CD4-positive, alpha-beta T cell treated with Interleukin-1 beta for 1 hour (primary cell): Measurements from ENCODE around the gene OR2V2.
A peak's percentile ranks its signal among the peaks of the same experiment; 100 is the strongest.
"Not testable (repeated sequence)": the region's sequence is repeated elsewhere in the genome, so short reads cannot be mapped to it uniquely, and the experiment has no call there.

Source experiments
- DNase-seq, 2 donors: peaks; one replicate each; pipeline ENCODE4 v3.0.0-alpha.2; 2020 to 2022

The OR2V2 gene

DNA sequence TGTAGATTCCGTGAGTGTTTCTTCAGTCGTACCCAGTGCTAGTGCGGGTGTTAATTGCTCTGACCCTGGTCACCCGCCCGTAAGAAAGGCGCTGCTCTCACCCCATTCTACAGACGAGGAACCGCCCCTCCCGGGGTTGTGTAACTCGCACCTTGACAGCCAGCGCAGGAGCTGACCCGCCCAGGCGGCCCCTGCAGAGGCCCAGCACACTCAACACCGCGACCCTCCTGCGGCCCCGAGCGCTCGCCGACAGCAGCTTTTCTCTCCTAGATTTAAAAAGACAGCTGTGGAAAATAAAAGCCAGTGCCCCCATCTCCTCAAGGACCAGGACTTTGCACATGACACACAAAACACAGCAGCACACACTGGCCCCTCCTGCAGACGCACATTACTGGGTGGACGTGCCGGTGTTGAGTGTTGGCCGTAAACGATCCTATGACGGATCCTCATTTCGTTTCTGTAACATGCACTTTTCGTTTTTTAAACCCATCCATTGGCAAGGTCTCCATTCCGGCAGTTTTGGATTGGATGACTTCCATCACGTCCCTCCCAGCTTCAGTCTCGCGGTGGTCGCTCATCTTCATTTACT, 22.9 kb downstream of the OR2V2 start:
- no peak for DNase-seq

DNA sequence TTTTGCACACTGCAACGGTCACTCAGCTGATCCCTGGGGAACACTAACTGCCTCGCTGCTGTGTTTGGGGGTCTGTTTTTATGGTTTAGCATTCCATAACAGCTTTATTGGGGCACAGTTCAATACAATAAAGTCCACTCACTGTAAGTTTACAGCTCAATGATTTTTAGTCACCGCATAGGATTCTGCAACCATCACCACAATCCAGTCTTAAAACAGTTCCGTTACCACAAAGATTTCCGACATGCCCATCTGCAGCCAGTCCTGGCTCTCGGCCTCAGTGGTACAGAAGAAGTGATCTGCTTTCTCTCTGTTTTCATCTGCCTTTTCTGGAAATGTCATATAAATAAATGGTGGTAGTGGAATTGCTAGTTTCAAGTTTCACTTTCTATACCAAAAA, 23.6 kb downstream of the OR2V2 start:
- DNase-seq, result no peak

DNA sequence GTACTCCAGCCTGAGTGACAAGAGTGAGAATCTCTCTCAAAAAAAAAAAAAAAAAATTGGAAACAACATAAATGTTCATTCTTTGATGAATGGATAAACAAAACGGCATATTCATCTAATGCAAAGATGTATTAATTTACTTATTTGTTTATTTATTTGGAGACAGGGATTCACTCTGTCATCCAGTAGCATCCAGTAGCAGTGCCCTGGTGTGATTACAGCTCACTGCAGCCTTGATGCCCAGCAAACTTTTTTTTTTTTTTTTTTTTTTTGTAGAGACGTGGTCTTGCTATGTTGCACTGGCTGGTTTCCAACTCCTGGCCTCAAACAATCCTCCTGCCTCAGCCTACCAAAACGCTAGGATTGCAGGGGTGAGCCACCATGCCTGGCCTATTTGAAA, 24.4 kb downstream of the OR2V2 start:
- DNase-seq, result no peak

DNA sequence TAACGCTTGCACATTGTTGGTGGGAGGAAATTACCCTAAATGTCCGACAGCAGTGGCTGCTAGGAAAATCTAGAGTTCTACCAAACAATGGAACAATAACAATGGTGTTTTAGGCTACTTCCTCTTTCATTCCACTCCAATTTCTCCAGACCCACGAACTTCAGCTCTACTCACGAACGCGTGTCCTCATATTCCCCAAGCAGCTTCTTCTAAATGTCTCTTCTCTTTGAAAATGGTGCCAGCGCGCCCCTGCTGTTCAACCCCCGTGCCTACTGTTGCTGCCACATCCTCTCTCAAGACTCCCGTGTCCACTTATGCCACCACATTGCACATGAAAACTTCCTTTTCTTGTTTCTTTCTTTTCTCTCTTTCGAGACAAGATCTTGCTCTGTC, 25.6 kb downstream of the OR2V2 start:
- peak in 1 of 2 donors; percentile 45 for DNase-seq

DNA sequence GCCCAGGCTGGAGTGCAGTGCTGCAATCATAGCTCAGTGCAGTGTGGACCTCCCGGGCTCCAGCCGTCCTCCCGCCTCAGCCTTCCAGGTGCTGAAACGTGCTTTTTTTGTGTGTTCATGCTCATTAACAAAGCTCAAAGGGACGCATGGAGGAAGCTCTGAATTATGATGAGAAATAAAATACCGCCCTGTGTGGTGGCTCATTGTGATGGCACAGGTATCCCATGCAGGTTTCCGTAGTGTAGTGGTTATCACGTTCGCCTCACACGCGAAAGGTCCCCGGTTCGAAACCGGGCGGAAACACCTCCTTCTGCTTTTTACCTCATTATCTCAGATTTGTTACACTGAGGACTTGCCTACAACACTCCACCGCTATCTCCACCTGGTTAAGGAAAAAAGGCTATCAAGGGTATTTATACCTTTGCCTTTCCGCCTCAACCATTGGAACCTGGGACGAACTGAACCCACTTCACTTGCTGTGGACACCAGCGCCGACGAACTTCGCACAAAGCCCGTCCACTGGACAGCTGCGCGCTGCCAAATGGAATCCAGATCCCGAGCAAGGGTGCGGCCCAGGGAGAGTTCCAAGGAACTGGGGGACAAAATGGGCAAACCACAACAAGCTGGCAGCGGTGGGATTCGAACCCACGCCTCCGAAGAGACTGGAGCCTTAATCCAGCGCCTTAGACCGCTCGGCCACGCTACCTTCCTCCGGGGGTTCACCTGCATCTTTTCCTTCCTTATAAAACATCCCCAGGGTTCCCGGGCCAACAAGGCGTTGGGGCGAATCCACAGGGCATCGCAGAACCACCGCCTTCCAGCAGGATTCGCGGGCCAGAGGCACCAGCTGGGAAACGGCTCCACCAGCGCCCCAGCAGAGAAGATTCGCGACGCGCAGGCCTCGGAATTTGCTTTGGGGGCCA, 26.3 kb downstream of the OR2V2 start:
- peak; percentile 60 to 63 for DNase-seq

DNA sequence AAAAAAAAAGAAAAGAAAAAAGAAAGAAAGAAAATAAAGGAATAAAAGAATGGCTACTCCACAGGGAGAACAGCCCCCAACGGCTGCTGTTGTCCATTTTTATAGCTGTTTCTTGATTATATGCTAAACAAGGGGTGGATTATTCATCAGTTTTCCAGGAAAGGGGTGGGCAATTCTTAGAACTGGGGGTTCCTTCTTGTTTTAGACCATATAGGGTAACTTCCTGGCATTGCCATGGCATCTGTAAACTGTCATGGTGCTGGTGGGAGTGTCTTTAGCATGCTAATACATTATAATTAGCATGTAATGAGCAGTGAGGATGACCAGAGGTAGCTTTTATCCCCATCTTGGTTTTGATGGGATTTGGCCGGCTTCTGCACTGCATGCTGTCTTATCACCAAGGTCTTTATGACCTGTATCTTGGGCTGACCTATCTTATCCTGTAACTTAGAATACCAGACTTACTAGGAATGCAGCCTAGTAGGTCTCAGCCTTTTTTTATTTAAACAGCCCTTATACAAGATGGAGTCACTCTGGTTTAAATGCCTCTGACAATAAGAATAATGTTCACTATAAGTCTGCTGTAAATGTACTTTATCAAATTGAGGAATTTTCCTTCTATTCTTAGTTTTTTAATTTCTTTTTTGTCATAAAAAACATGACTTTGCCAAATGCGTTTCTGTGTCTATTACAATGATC, 29.0 kb downstream of the OR2V2 start:
- no peak for DNase-seq

DNA sequence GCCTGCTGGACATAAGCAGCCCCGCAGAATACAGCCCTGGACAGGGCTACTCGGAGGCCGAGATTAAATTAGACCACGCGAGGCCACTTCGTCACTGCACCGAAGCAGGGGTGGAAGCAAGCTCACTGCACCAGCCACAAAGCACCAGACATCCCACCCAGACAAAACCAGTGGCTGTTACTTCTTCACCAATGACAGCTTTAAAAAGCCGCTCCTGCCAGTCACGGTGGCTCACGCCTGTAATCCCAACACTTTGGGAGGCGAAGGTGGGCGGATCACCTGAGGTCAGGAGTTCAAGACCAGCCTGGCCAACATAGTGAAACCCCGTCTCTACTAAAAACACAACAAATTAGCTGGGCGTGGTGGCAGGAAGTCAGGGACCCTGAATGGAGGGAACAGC, 30.2 kb downstream of the OR2V2 start:
- not testable (repeated sequence) for DNase-seq

DNA sequence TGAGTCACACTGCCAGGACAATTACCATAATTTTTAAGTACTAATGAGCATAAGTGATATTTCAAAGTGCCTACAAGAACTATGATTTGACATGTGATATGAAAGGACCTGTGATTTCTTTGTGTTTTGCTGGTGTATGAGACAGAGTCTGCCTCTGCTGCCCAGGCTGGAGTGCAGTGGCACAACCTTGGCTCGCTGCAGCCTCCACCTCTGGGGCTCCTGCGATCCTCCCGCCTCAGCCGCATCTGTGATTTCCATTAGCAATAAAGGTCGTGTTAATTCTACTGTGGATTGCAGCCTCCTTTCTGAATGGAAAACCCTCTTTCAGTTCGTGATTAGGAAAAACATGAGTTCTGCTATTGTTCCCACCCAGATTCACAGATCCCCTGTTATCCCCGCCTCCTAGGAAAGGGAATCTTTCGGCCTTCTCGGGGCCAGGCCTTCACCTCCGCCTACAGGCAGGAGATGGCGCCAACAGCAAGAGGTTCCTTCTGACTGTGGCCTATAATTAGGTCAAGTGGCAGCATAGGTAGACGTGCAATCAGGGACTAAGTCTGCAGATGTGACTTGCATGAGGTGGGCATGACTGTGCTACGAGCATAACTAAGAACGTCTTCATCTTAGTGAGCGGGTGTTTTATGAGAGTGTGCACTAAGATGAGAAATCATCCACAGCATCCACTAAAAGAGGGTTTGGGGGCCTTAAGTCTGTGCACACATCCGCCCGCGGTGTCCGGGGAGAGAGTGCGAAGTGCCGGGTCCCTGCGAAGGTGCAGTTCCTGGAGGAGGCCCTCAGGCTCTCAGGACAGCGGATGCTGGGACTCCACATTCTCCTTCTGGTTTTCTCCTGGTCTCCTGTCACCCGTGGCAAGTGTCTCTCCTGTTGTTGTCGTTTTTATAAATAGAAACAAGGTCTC, 34.5 kb downstream of the OR2V2 start:
- peak; percentile 77 to 79 for DNase-seq

DNA sequence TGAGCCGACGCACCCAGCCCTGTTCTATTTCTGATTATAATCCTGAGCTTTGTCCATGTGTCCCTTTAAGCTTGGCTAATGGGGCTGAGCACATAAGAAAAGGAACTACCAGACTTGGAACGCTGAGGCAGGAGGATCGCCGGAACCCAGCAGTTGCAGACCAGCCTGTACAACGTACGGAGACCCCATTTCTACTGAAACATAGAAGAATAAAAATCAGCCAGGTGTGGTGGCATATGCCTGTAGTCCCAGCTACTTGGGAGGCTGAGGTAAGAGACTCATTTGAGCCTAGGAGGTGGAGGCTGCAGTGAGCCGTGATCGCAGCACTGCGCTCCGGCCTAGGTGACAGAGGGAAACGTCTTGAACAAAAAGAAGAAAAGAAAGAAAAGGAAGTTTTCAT, 35.3 kb downstream of the OR2V2 start:
- DNase-seq, result no peak

DNA sequence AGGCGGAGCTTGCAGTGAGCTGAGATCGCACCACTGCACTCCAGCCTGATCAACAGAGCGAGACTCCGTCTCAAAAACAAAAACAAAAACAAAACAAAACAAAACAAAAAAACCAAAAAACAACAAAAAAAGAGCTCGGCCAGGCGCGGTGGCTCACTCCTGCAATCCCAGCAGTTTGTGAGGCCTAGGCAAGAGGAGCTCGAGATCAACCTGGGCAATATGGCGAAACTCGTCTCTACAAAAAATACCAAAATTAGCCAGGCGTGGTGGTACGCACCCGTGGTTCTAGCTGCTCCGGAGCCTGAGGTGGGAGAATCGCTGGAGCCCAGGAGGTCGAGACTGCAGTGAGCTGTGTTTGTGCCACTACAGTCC, 37.4 kb downstream of the OR2V2 start:
- DNase-seq, result no peak

DNA sequence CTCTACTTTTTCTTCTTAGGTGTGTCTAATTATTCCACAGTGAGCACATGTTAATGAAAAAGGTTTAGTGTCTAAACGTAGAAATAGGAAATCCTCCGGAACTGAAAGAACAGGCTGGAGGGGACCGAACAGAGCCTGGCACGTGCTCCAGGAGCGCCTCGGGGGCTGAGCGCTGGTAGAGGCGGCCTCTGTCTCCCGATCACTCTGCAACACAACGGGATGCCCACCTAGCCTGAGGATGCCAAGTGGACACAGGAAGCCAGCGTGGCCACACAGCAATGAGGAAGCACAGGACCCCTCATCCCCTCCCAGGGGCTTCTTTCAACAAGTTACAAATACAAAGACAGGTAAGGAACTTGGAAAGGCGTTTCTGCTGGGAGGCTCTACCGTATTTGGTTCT, 38.2 kb downstream of the OR2V2 start:
- no peak for DNase-seq

DNA sequence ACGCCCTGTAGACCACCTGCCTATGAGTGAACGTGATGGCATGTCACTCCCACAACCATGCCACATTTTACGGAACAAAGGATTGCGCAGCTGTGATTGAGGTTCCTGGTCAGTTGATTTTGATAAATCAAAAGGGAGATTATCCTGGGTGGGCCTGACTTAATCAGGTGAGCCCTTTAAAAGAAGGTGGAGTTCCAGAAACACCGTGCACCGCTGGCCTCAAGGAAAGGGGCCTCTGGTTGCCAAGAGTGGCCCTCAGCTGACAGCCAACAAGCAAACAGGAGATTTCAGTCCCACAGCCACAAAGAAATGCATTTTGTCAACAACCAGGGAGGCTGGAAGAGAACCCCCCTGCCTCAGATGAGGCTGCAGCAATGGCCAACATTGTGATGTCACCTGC, 38.6 kb downstream of the OR2V2 start:
- DNase-seq, result no peak

DNA sequence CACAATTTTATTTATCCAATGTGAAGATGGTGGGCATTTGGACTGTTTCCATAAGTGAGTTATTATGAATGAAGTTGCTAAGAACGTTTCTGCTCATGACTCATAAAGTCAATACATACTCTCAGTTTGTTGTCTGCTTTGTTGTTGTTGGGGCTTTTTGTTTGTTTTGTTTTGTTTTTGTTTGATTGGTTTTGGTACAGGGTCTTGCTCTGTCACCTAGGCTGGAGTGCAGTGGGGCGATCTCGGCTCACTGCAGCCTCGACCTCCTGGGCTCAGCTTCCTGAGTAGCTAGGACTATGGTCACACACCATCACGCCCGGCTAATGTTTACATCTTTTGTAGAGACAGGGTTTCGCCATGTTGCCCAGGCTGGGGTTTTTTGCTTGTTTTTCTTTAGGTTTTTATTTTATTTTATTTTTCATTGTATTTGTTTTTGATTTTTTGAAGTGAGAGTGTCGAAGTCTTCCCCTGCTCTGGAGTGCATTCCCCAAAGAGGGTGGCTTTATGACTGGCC, 39.7 kb downstream of the OR2V2 start:
- DNase-seq, result no peak

DNA sequence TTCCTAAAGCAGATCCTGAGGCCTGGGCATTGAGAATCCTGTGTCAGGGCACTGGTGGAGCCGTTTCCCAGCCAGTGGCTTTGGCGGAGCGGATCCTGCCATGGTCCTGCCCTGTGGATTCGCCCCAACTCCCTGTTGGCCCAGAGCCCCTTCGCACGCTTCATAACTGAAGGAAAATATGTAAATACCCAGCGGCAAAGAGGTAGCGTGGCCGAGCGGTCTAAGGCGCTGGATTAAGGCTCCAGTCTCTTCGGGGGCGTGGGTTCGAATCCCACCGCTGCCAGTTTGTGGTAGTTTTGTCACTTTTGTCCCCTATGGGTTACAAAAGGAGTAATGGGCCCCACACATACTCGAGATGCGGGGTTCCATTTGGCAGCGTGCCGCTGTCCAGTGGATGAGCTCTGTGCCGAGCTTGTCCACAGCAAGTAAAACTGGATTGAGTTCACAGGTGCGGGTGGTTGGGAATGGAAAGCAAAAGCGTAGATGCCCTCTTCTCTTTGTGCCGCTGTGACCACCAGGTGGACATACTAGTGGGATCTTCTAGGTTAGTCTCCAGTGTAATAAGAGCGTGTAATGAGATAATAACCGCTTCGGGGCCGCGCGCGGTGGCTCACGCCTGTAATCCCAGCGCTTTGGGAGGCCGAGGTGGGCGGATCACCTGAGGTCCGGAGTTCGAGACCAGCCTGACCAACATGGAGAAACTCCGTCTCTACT, 40.3 kb downstream of the OR2V2 start:
- peak; percentile 66 to 67 for DNase-seq

DNA sequence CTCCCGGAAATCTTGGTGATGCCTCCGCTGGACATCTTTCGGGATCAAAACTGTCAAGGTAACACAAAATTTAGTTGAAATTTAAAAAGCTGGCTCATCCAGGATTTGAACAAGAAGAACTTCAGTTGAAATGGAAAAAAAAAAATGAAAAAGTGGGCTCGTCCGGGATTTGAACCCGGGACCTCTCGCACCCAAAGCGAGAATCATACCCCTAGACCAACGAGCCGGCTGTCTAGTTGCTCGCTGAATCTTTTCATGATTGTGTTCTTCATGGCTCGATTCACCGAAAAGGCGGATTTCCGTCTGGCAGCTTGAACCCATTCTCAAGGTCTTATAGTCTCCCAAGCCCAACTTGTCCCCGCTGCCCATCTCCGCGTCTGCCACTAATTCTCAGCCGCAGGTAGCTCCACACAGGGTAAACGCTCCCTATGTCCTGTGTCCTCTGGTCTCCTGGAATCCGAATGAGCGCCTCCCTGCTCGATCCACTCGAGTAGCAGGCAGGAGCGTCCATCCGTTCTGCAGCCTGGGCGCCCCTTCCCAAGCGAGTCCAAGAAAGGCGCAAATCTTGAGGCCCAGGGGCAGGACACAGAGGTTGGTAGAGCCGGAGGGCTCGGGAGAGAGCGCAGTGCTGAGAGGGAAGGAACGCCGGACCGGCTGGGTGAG, 41.4 kb downstream of the OR2V2 start:
- DNase-seq, result peak; percentile 83 to 87

DNA sequence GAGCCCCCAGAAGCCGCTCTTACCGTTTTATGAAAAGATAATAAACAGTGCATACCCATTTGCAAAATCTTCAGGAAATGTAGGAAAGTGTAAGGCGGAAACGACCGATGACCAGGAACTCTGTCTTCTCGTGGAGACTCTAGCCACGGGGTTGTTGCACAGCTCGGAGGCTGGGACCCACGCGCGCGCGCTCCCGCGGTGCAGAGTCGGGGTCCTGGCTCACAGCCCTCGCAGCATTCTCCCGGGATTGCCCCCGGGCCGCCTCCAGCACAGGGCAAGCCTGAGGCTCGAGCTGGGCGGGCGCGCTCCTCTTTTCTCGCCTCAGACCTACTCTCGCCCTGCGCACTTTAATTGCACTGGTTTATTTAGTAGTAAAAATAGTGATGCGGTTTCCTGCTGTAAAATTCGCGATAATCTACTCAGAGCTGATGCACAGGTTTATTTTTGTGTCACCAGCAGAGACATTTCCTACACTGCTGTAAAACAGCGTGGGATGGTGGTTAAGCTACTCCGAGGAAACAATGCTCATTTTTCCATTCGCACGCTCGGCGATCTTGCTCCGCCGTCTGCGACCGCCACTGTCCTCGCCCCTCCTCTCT, 42.1 kb downstream of the OR2V2 start:
- peak in 1 of 2 donors; percentile 63 for DNase-seq

DNA sequence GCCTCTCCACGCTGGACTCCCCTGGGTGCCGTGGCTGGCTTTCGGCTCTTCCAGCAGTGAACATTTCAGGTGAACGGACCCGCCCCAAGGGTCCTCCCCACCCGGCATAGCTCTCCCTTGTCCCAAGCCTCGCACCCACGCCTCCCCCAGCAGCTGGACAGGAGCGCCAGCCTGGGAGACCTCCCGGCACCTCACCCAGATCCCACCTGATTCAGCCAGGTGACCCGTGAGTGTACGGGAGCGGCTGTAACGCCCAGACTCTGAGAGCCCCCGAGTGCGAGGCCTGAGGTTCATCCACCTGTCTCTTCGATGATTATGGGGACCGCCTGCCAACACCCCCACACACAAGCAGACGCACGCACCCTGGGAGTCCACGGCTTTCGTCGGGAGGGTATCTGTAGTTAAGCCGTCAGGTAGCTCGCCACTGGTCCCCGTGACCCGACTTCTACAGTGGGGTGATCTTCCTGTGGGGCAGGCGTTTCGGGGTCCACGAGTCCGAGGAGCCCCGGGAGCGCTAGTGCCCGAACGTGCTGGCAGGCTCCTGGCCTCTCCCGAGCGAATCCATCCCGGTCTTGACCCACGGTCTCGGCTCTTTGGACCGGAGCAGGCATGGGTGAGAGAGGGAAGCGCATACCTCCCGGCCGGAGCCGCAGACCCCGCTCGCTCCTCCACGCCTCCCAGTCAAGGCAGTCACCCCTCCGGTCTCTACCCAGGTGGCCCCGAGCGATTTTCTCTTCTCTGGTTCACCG, 42.8 kb downstream of the OR2V2 start:
- peak in 1 of 2 donors; percentile 45 for DNase-seq

DNA sequence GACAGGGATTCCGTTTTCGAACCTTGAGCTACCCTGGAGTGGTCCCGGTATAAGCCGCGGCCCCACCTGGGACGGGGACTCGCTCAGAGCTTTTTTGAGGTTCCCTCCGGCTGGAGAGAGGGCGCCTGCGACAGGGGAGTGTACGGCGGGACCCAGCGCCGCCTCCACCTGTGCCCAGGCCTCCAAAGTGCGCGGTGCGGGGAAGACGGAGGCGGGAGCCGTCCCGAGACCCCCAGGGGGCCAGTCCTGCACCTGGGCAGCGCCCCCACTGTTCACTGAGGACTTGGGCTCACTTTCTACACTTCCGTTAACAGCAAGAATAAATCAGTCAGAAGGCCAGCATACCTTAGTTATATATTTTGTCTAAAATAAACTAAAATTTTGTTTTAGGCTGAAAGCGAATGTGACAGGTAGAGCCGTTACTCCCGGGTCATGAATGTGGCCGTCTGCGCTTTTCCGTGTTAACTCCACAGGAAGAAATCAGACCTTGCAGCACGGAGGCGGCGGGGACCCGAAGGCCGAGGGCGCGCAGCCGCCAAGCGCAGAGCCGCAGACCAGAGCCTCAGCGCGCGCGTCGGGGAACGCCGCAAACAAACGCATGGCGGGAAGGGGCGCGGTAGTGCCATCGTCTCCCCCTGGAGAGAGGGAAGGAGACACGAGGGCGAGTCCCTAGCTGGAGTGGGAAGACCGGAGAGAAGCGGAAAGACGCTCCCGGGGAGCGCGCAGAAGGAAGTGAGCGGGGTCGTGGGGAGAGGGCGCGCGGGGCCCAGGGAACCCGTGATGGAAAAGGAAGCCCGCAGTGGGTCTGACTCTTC, 43.5 kb downstream of the OR2V2 start:
- peak in 1 of 2 donors; percentile 47 for DNase-seq
